Measurements from ENCODE around the gene FGFRL1.

GRCh38 chr4:1047106-1047975 lies 35.9 kb downstream of the FGFRL1 start:
- TF ChIP-seq CTCF (IDR thresholded peaks at IDR 0.05) (no peak), POLR2A (IDR thresholded peaks at IDR 0.05) (no peak)
